GM12874 (cell line): ENCODE measurements around the gene CSH2.
"Not testable (repeated sequence)": the region's sequence is repeated elsewhere in the genome, so short reads cannot be mapped to it uniquely, and the experiment has no call there.

ENCODE experiments used
- CTCF ChIP-seq: IDR thresholded peaks from 2 replicates; pipeline ENCODE4 v1.5.1; 2011; ENCODE audit warnings: low read depth, mild to moderate bottlenecking, control low read depth, low read length, moderate library complexity; ENCODE audit not compliant: insufficient read depth

The CSH2 gene

GRCh38 chr17:63873577-63873976, at the start of gene CSH2:
CSH2 (minus strand) TSS chr17:63873677; CDS start chr17:63873614, 63 bp downstream.
- not testable (repeated sequence) for TF ChIP-seq CTCF

DNA sequence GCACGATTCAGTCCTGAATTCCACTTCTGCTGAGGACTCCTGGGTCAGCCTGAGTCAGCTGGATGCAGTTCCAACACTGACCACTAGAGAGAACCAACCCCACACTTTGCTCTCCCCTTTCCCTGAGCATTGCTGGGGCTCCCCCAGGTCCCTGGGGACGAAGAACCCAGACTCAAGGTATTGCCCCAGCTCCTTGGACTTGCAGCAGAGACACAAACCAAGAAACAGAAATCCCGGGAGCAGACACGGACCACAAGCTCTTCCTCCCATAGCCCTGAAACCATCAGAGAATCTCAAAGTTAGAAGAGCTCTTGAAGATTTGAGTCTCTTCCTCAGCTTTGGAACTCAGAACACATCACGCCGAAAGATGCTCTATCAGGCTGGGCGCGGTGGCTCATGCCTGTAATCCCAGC, 45.8 kb upstream of the CSH2 start:
- TF ChIP-seq CTCF: peak; percentile 97

DNA sequence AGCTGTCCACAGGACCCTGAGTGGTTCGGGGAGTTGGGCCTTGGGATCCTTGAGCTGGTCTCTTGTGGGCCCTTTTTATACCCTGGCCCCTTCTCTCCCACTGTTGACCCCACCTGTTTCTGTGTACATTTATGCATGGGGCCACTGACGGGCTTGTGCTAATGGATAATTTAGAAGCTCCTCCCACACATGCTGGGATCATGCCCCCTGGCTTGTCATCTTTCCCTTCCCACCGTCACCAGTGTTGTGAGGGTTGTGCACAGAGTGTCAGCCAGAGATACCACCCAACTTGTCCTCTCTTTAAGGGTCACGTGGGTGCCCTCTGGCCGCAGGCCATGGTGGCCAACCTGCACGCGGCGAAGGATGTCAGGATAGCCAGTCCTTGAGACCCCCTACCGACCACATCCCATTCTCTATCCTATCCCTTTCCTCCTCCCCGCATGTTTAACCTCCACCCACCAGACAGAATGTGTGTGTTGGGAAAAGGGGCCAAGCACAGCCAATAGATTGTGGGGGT, 45.4 kb upstream of the CSH2 start, which contains the start of gene GH1:
TSS of gene GH1 (minus strand) at position 51 of the 517 bp plus-strand sequence. CDS start 63 bp downstream, outside the sequence.
- TF ChIP-seq CTCF: not testable (repeated sequence)

GRCh38 chr17:63918305-63918704, 44.8 kb upstream of the CSH2 start:
- no peak for TF ChIP-seq CTCF

- no peak for TF ChIP-seq CTCF
Measured at GRCh38 chr17:63917646-63918045, 44.2 kb upstream of the CSH2 start.

GRCh38 chr17:63916566-63917185, 43.2 kb upstream of the CSH2 start:
- TF ChIP-seq CTCF: no peak

DNA sequence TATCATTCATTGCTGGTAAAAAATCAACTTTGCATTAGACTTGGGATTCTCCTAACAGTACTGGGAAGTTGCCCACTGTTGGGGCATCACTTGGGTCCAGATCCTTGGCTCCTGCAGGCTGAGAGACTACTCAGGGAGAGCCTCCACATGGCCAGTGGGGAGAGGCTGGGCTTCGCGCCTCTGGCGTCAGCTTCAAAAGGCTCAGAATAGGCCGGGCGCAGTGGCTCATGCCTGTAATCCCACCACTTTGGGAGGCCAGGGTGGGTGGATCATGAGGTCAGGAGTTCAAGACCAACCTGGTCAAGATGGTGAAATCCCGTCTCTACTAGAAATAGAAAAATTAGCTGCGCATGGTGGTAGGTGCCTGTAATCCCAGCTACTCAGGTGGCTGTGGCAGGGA, 41.0 kb upstream of the CSH2 start:
- no peak for TF ChIP-seq CTCF
